Epithelial cell of esophagus (primary cell): Measurements from ENCODE around the gene PPP1R17.

Experiments
- DNase-seq: peaks from one replicate; pipeline ENCODE4 v3.0.0; 2010; ENCODE audit warnings: low read depth
- H3K4me3 ChIP-seq: 2 replicates; pipeline ENCODE4 v1.5.1; 2011; ENCODE audit warnings: mild to moderate bottlenecking, low read length, control low read depth
- TF ChIP-seq, protein P1 (sequence below): IDR thresholded peaks from 2 replicates; pipeline ENCODE4 v1.5.1; 2011; ENCODE audit warnings: low read depth, mild to moderate bottlenecking, low read length, control low read depth, inconsistent platforms; ENCODE audit not compliant: insufficient read depth; ENCODE audit errors: missing control alignments

The PPP1R17 gene

GRCh38 chr7:31687024-31687748 is at the start of gene PPP1R17:
PPP1R17 (plus strand) TSS chr7:31687215; CDS start chr7:31692442, 5,227 bp downstream.
- TF ChIP-seq, protein P1, sequence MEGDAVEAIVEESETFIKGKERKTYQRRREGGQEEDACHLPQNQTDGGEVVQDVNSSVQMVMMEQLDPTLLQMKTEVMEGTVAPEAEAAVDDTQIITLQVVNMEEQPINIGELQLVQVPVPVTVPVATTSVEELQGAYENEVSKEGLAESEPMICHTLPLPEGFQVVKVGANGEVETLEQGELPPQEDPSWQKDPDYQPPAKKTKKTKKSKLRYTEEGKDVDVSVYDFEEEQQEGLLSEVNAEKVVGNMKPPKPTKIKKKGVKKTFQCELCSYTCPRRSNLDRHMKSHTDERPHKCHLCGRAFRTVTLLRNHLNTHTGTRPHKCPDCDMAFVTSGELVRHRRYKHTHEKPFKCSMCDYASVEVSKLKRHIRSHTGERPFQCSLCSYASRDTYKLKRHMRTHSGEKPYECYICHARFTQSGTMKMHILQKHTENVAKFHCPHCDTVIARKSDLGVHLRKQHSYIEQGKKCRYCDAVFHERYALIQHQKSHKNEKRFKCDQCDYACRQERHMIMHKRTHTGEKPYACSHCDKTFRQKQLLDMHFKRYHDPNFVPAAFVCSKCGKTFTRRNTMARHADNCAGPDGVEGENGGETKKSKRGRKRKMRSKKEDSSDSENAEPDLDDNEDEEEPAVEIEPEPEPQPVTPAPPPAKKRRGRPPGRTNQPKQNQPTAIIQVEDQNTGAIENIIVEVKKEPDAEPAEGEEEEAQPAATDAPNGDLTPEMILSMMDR, result no peak
- H3K4me3 ChIP-seq, result no peak within 1 kb of the TSS
- DNase-seq, result no peak

DNA sequence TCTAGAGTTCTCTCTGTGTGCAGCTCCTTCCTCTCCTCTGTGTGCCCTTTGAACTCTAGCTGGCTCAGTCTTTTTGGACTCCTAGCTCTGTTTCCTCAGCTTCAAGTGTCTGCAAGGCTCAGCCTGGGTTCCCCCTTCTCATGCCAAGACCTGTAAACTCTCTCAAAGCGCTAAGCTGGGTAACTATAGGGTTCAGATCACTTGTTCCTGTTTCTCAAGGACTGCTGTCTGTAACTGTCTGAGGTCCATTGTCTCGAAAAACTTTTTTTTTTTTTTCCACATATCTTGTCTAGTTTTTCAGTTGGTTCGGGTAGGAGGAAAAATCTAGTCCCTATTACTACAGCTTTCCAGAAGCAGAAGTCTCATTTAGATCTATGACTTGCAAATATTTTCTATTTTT is 46.6 kb upstream of the PPP1R17 start:
- TF ChIP-seq, protein P1, result no peak

DNA sequence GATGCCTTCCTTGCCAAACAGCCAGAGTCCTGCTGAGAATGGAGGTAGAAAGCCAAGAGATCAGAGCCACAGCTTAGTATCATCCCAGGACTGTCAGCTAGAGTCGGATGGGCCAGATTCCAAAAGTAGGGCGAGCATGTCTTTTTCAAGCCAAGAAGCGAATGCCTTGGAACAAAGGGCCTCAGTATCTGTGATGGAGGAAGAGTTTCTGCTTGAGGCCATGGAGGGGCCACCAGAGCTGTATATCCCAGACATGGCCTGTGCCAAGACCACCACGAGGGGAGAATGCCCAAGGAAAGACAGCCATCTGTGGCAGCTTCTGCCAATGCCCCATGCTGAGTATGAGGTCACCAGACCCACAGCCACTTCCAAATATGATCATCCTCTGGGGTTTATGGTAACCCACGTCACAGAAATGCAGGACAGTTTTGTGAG is 44.3 kb upstream of the PPP1R17 start:
- no peak for DNase-seq
- H3K4me3 ChIP-seq, result no peak overlapping the region
- TF ChIP-seq, protein P1, result no peak

More for the DNA sequence above, 46.6 kb upstream of the PPP1R17 start:
- DNase-seq, result no peak
- no peak overlapping the region for H3K4me3 ChIP-seq

- peak; percentile 74 for DNase-seq
- TF ChIP-seq, protein P1, result no peak
- H3K4me3 ChIP-seq, result no peak overlapping the region
These were observed 40.1 kb upstream of the PPP1R17 start for GRCh38 chr7:31646942-31647341.

DNA sequence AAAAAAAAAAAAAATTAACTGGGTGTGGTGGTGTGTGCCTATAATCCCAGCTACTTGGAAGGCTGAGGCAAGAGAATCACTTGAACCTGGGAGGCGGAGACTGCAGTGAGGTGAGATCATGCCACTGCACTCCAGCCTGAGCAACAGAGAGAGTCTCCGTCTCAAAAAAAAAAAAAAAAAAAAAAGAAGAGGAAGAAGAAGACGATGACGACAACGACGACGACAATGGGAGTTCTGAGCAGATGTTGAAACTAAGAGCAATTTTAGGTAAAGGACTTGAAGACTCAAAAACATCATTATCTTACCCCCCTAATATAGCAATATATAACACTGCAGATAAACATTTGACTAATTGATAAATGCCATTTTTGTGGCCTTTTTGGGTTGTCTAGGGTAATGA is 39.5 kb upstream of the PPP1R17 start:
- no peak for DNase-seq
- TF ChIP-seq, protein P1, result no peak
- H3K4me3 ChIP-seq, result no peak overlapping the region

GRCh38 chr7:31648288-31648687 is 38.7 kb upstream of the PPP1R17 start:
- TF ChIP-seq, protein P1, result peak; percentile 37
- no peak overlapping the region for H3K4me3 ChIP-seq
- DNase-seq, result peak; percentile 17

GRCh38 chr7:31648880-31649279 is 38.1 kb upstream of the PPP1R17 start:
- H3K4me3 ChIP-seq, result no peak overlapping the region
- TF ChIP-seq, protein P1, result no peak
- no peak for DNase-seq
